ENCODE data around the gene TSHZ1. TPM values are rescaled to one million over a fixed set of nuclear protein-coding genes. Genes with fewer than 3 reads are reported as not detected.

The TSHZ1 gene
- total RNA-seq, 1 experiment from 2014 or later: 9.7 TPM

DNA sequence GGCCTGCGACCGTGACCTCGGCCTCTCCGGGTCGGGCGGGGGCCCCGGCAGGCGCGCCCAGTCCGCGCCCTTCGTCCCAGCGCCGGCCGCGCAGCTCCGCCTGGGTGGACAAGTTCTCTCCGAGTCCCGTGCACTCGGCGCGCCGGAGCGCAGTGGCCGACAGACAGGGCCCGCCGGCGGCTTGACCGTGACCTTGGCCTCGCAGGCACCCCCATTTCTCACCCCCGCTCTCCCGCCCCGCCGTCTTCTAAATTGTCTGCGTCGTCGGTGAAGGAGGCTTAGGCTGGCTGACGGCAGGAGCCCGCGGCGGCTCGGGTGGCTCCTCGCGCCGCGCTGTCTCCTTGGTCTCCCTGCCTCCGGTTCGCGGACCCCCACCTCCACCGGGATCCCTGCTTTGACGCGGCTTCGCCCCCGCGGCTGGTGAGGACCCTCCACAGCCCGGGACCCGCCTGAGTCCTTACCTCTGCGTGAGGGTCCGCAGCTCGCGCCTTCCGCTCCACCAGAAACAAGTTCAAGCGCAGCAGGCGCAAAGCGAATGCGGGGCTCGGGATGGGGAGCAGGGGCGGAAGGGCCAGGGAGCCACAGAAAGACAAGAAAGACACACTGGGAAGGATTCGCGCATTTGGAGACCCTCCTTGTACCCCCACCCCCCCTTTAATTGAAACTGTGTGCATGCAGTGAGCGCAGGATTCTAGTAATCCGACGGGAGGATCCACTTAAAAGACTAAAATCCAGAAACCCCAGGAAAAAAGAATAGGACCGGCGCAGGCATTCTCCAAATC, 5.7 kb upstream of the TSHZ1 start:
- Mint-ChIP-seq H3K9me3 (ENCODE audit: unreplicated experiment) (no peaks in the 10 kb centered on the region), H3K4me3 (ENCODE audit: unreplicated experiment) (peak overlapping the region; percentile 98), H3K36me3 (ENCODE audit: insufficient read depth, unreplicated experiment) (peaks cover 18% of the 10 kb centered on the region), H3K27me3 (ENCODE audit: insufficient read depth, unreplicated experiment) (no peaks in the 10 kb centered on the region), H3K27ac (ENCODE audit: low read depth, unreplicated experiment) (no peak overlapping the region), H3K4me1 (ENCODE audit: insufficient read depth, unreplicated experiment) (peaks cover 25% of the 10 kb centered on the region)
- CTCF ChIA-PET: interaction anchor here (0.6 kb wide), 1 partner anchor 276 kb away, joined by 3 read pairs; no protein-coding TSS in a partner anchor
- POLR2A ChIA-PET: no interaction called here
- TF ChIP-seq, protein P1, sequence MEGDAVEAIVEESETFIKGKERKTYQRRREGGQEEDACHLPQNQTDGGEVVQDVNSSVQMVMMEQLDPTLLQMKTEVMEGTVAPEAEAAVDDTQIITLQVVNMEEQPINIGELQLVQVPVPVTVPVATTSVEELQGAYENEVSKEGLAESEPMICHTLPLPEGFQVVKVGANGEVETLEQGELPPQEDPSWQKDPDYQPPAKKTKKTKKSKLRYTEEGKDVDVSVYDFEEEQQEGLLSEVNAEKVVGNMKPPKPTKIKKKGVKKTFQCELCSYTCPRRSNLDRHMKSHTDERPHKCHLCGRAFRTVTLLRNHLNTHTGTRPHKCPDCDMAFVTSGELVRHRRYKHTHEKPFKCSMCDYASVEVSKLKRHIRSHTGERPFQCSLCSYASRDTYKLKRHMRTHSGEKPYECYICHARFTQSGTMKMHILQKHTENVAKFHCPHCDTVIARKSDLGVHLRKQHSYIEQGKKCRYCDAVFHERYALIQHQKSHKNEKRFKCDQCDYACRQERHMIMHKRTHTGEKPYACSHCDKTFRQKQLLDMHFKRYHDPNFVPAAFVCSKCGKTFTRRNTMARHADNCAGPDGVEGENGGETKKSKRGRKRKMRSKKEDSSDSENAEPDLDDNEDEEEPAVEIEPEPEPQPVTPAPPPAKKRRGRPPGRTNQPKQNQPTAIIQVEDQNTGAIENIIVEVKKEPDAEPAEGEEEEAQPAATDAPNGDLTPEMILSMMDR (IDR thresholded peaks at IDR 0.05; ENCODE audit: unreplicated experiment): no peak
- intact Hi-C loops (cut with micrococcal nuclease): loop anchor here (5.0 kb wide), 1 partner anchor 522 kb away; no protein-coding TSS in a partner anchor
- BruUV-seq (replicated peaks): no TSS peak
- DNase-seq (ENCODE audit: unreplicated experiment): no peak

- DNase-seq (ENCODE audit: unreplicated experiment): no peak
- Mint-ChIP-seq H3K4me3 (ENCODE audit: unreplicated experiment) (peak overlapping the region; percentile 98), H3K27me3 (ENCODE audit: insufficient read depth, unreplicated experiment) (no peaks in the 10 kb centered on the region), H3K36me3 (ENCODE audit: insufficient read depth, unreplicated experiment) (peaks cover 14% of the 10 kb centered on the region), H3K4me1 (ENCODE audit: insufficient read depth, unreplicated experiment) (peaks cover 25% of the 10 kb centered on the region), H3K27ac (ENCODE audit: low read depth, unreplicated experiment) (no peak overlapping the region), H3K9me3 (ENCODE audit: unreplicated experiment) (no peaks in the 10 kb centered on the region)
- BruUV-seq (replicated peaks): no TSS peak
- intact Hi-C loops (cut with micrococcal nuclease): loop anchor here (5.0 kb wide), 1 partner anchor 522 kb away; no protein-coding TSS in a partner anchor
- POLR2A ChIA-PET: interaction anchor here (0.7 kb wide), 1 partner anchor 332 kb away, joined by 4 read pairs; no protein-coding TSS in a partner anchor
- TF ChIP-seq, protein P1 (IDR thresholded peaks at IDR 0.05; ENCODE audit: unreplicated experiment): no peak
- CTCF ChIA-PET: interaction anchor here (0.6 kb wide), 1 partner anchor 275 kb away, joined by 3 read pairs; no protein-coding TSS in a partner anchor
Observed at GRCh38 chr18:75205514-75206132, 5.0 kb upstream of the TSHZ1 start.

- Mint-ChIP-seq H3K27me3 (ENCODE audit: insufficient read depth, unreplicated experiment) (no peaks in the 10 kb centered on the region), H3K36me3 (ENCODE audit: insufficient read depth, unreplicated experiment) (peaks cover 13% of the 10 kb centered on the region), H3K4me1 (ENCODE audit: insufficient read depth, unreplicated experiment) (peaks cover 25% of the 10 kb centered on the region), H3K9me3 (ENCODE audit: unreplicated experiment) (no peaks in the 10 kb centered on the region), H3K27ac (ENCODE audit: low read depth, unreplicated experiment) (peak overlapping the region; percentile 84), H3K4me3 (ENCODE audit: unreplicated experiment) (peak overlapping the region; percentile 98)
- POLR2A ChIA-PET: interaction anchor here (0.5 to 1.0 kb wide), 5 partner anchors 10 to 500 kb away, joined by 3 to 6 read pairs (median 4); no protein-coding TSS in a partner anchor
- DNase-seq (ENCODE audit: unreplicated experiment): no peak
- intact Hi-C loops (cut with micrococcal nuclease): loop anchor here (5.0 kb wide), 1 partner anchor 521 kb away; no protein-coding TSS in a partner anchor
- TF ChIP-seq, protein P1 (IDR thresholded peaks at IDR 0.05; ENCODE audit: unreplicated experiment): no peak
- CTCF ChIA-PET: interaction anchor here (1.0 to 1.8 kb wide), 2 partner anchors 166 to 1052 kb away, joined by 3 to 9 read pairs; no protein-coding TSS in a partner anchor
- no TSS peak for BruUV-seq (replicated peaks)
Observed at GRCh38 chr18:75206452-75207309, 3.9 kb upstream of the TSHZ1 start.
